ENCODE data around the gene FBXW10.
"Not testable (repeated sequence)": the region's sequence is repeated elsewhere in the genome, so short reads cannot be mapped to it uniquely, and the experiment has no call there.

FBXW10 gene

GRCh38 chr17:18821430-18821829 is 77.6 kb downstream of the FBXW10 start:
- in situ Hi-C loops (cut with MboI; ENCODE audit: low sequenced_read_pairs) = not testable (repeated sequence)

- in situ Hi-C loops (cut with MboI; ENCODE audit: low sequenced_read_pairs) = not testable (repeated sequence)
Measured at GRCh38 chr17:18827613-18828012, 83.8 kb downstream of the FBXW10 start.

Data from HL-60/S4 treated with phorbol 12-myristate 13-acetate at 8.2 ng/mL for 4 days and 3 days (cell line).